SW480 (cell line): Measurements from ENCODE around the gene TRIM25.

ENCODE experiments used
- DNase-seq: peaks from one replicate; pipeline ENCODE4 v3.0.0-alpha.2; 2016; ENCODE audit warnings: low spot score

Gene TRIM25

DNA sequence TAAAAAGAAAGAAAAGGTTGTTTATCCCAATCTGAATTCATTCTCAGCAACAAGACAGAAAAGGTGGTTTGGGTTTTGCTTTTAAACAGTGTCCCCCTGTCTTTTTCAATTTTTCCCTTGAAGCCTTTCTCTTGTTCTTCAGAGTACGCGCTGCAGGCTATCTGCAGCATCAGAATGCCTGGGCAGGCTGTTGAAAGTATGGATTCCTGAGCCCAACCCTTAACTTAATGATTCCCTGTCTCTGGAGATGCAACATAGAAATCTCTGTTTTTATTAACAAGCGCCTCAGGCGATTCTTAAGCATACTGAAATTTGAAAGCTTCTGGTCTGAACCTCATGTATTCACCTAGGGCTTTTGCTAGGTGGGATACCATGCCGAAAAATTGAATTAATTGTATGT is 47.8 kb downstream of the TRIM25 start:
- no peak for DNase-seq

DNA sequence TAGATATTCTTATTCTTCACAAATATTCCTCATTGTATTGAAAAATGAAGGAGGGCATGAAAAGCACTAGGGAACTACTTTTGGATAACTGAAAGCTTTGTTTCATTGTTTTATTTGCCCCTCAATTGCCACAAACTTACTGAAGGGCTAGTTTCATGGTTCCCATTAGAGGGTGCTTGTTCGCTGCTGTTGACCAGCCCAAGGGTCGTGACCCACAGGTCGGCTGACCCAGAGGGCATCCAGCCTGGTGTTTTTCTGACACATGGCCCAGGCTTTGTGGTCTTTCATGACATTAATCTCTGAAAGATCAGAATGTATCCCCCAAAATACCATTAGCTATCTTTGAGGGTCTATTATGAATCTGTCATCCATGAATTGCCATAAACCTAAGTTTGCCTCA is 49.9 kb downstream of the TRIM25 start:
- no peak for DNase-seq

DNA sequence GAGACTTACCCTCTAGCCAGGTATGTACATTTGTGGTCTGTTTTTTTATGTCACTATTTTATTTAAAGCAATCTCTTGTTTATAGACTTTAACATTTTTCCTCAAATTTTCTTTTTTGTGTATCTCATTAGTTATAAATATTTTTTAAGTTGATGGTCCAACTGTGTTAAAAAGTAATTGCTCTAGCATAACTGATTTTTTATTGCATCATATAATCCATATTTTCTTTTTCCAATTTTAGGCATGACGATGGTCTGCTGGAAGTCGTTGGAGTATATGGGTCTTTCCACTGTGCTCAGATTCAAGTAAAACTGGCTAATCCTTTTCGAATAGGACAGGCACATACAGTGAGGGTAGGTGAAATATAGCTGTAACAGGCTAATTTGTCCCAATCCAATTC is 52.0 kb downstream of the TRIM25 start:
- no peak for DNase-seq

DNA sequence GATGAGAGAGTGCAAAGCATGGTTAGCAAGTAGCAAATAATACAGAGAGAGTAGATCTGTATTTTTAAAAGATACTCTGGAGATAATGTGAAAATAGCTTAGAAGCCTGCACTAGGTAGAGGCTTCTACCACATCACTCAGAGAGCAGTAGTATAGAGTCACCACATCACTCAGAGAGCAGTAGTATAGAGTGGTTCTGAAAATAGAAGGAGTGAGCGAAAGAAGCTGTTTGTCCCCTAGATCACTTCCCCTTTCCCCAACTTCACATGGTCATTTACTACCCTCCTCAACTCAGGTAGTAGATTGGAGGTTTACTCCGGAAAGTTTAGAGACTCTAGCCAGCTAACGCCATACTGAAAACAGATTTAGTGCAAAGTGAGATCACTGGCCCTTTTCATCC is 62.8 kb downstream of the TRIM25 start:
- DNase-seq: no peak

DNA sequence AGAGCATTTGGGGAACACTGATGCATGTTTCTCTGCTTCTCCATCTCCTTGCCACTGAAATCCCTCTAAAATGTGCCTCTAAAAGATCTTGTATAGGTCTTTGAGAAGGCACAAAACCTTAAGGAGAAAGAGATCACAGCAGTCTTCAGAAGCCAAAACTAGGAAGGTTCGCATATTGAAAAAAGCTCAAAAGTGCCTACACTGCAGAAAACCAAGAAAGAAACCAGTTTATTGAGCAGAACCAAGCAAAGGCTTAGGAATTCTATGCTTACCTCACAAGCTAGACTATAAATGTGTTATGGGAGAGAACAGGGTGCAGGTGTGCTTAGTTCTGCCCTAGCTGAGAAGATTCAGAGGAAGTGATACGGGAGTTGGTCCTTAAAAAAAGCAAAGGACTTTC is 63.3 kb downstream of the TRIM25 start:
- DNase-seq: no peak

DNA sequence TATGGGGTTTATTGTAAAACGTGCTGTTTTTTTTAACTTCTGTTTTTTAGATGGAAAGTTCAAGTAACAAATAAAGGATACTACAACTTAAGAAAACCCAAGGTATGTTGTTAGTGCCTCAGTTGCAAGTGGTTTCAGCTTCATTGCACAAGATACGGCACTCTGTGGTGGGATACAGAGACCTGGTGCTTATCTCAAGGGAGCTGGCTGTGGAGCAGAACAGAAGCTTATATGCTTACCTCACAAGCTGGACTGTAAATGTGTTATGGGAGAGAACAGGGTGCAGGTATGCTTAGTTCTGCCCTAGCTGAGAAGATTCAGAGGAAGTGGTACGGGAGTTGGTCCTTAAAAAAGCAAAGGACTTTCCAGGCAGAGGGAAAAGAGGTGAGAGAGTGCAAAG is 64.7 kb downstream of the TRIM25 start:
- DNase-seq: no peak

DNA sequence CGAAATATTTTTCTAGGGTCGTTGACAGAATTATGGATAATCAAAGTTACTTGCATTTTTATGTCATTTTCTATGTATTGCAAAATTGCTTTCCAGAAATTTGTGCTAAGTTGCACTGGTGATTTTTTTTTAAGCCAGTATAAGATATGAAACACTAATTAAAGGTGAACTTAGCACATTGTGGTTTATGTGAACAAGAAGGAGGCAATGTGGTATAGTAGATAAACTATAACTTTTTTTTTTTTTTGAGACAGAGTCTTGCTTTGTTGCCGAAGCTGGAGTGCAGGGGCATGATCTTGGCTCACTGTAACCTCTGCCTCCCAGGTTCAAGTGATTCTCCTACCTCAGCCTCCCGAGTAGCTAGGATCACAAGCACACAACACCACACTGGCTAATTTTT is 66.7 kb downstream of the TRIM25 start:
- DNase-seq: no peak

DNA sequence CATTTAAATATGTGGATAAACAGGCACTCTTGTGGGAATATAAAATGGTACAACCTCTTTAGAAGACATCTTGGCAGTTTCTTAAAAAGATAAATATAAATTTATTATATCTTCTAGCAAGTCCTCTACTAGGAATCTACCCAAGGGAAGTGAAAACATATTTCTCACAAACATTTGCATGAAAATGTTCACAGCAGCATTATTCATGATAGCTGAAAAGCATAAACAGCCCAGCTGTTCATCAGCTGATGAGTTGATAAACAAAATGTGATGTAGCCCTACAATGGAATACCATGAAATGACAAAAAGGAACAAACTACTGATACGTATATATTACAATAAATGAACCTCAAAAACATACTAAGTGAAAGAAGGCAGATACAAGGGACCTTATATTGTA is 67.9 kb downstream of the TRIM25 start:
- DNase-seq: no peak

DNA sequence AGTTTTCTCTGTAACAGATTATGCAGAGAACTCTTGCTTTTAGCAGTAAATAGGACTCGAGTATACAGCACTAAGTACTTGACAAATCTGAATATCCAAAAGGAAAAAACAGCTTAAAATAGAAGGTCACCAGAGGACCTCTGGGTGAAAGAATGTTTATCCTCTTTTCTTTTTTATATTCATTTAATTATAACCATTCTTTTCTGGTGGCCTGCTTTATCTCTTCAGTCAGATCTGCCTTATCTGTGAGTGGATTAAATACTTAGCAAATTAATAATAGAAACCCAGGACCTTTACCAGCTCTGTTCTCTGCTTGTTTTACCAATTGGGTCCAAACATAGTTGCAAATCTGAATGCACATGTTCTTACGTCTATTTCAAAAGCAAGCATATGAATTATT is 71.3 kb downstream of the TRIM25 start:
- no peak for DNase-seq

DNA sequence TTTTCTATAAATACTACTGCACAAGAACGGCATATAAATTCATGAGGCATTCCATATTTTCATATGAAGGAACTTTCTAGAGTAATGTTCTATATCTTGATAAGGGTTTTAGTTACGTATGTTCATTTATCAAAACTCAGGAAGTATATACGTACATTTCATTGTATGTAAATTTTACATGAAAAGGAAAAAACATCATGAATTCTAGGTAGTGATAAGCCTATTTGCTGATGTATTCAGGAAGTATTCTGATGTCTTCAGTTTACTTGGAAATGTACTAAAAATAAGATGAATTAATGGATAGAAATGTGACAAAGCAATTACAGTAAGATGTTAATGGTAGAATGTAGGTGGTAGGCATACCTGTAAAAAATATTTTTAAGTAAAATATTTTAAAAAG is 75.2 kb downstream of the TRIM25 start:
- DNase-seq: no peak
